LNCAP (cell line): Measurements from ENCODE around the gene RILP.

Experiments
- TF ChIP-seq, protein P1 (sequence below): fragments of 450-650 bp; IDR thresholded peaks from 2 replicates; pipeline ENCODE4 v1.5.1; 2017; ENCODE audit warnings: mild to moderate bottlenecking

The RILP gene

GRCh38 chr17:1623057-1623630 is 26.5 kb downstream of the RILP start:
- TF ChIP-seq, protein P1, sequence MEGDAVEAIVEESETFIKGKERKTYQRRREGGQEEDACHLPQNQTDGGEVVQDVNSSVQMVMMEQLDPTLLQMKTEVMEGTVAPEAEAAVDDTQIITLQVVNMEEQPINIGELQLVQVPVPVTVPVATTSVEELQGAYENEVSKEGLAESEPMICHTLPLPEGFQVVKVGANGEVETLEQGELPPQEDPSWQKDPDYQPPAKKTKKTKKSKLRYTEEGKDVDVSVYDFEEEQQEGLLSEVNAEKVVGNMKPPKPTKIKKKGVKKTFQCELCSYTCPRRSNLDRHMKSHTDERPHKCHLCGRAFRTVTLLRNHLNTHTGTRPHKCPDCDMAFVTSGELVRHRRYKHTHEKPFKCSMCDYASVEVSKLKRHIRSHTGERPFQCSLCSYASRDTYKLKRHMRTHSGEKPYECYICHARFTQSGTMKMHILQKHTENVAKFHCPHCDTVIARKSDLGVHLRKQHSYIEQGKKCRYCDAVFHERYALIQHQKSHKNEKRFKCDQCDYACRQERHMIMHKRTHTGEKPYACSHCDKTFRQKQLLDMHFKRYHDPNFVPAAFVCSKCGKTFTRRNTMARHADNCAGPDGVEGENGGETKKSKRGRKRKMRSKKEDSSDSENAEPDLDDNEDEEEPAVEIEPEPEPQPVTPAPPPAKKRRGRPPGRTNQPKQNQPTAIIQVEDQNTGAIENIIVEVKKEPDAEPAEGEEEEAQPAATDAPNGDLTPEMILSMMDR = no peak

DNA sequence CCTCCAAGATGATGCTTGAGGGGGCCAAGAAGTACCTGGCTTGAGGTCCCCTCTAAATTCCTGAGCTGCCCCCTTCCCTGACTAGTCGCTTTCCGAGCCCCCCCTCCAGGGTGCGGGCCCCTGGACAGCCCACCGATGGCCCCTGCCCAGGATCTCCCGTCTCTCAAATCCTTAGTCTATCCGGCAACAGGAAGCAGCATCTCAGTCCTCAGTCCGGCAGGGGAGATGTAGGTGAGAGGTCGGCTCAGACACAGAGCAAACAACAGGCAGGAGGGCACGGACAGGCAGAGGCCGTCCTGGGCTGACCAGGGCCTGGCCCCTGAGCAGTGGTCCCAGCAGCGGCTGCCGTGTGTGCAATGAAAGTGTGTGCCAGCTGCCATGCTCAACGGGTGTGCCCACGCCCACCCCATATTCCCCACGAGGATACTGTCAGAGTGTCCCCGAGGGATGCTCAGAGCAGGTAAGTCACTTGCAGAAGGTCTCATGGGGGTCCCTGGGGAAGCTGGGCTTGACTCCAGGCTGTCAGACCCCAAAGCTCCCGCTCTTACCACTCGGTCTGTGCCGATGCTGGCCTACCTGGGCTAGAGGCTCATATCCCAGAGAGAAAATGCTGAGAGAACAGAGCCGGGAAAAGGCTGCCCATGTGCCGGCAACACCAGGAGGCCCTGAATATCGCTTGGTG is 28.3 kb downstream of the RILP start:
- TF ChIP-seq, protein P1 = no peak

- TF ChIP-seq, protein P1 = no peak
Measured at GRCh38 chr17:1620486-1620885, 29.2 kb downstream of the RILP start.

- TF ChIP-seq, protein P1 = no peak
Measured at GRCh38 chr17:1617620-1618174, 32.0 kb downstream of the RILP start.

DNA sequence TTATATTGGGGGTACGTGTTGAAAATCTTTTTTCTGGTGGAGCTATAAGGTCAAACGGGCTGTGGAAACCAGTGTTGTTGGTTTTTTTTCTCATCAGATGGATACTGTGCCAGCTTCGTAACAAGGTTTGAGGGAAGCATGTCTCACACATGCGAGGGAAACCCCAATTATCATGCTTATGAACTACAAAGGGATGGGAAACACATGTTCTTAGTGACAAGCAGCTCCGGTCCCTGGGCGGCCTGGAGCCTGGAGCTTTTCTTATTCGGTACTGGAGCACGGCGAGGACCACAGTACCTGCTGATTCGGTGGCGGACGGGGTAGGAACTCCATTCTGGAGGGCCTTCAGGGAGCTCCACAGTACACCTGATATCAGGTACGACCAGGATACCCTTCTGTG is 33.6 kb downstream of the RILP start:
- TF ChIP-seq, protein P1 = no peak

DNA sequence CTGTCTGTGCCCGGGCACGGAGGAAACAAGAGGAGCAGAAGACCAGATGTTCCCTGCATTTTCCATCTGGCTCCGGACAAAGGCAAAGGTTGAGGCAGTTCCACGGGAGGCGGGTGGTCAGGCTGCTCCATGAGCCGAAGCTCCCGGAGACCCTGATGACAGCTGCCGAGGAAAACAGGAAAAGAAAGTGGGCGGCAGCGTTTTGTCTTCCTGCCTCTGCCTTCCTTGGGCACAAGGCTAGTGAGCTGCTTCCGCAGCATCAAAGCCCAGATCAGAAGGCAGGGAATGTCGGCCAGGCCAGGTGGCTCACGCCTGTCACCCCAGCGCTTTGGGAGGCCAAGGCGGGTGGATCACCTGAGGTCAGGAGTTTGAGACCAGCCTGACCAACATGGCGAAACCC is 37.3 kb downstream of the RILP start:
- TF ChIP-seq, protein P1 = no peak

DNA sequence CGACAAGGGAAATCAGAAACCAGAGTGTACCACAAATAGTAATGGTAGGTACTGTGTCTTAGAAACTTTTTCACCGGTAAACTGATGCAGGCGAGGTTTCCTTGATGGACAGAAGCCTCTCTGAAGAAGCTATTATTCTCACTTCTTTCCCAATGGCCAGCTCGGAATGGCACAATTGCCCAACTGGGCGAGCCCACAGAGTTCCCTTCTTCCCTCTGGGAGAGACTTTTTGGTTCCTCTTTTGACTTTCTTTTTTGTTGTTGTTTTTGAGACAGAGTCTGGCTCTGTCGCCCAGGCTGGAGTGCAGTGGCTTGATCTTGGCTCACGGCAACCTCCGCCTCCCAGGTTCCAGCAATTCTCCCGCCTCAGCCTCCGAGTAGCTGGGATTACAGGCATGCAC is 38.0 kb downstream of the RILP start:
- TF ChIP-seq, protein P1 = no peak
